HepG2 (cell line): ENCODE data around the gene CRABP1. TPM values are rescaled to one million over a fixed set of nuclear protein-coding genes. Genes with fewer than 3 reads are reported as not detected.

Experiments
- ATF5 ChIP-seq: sonication (generic); formaldehyde crosslinking; IDR thresholded peaks from 2 replicates; pipeline ENCODE4 v1.4.0; 2020; ENCODE audit warnings: mild to moderate bottlenecking, low read depth, missing genetic modification reagents
- CHD2 ChIP-seq: IDR thresholded peaks from 2 replicates; pipeline ENCODE4 v1.6.1; 2011; ENCODE audit warnings: low read depth, low read length, improper control_type of control experiment
- FOSL2 ChIP-seq: sonication (generic); formaldehyde crosslinking; IDR thresholded peaks from 2 replicates; pipeline ENCODE4 v1.4.0; 2020; ENCODE audit warnings: missing genetic modification reagents
- IKZF1 ChIP-seq: fragments of 450-650 bp; IDR thresholded peaks from 2 replicates; pipeline ENCODE4 v1.7.1; 2016
- KLF9 ChIP-seq: IDR thresholded peaks from 2 replicates; pipeline ENCODE4 v1.6.1; 2016; ENCODE audit warnings: low read depth
- NCOA2 ChIP-seq: sonication (generic); formaldehyde crosslinking; IDR thresholded peaks from 2 replicates; pipeline ENCODE4 v1.8.0; 2022; ENCODE audit warnings: inconsistent platforms
- NONO ChIP-seq, 2 experiments: fragments of 450-650 bp in 1 of 2; sonication (generic) in 1 of 2; formaldehyde crosslinking in 1 of 2; IDR thresholded peaks in 1 of 2; conservative IDR thresholded peaks in 1 of 2; 2 replicates each; pipeline versions ENCODE4 v1.6.1 to v1.8.0; 2017 to 2022; ENCODE audit warnings: mild to moderate bottlenecking in 1 of 2, missing genetic modification reagents in 1 of 2, moderate library complexity in 1 of 2
- REPIN1 ChIP-seq: sonication (generic); formaldehyde crosslinking; IDR thresholded peaks from 2 replicates; pipeline ENCODE4 v1.8.0; 2022; ENCODE audit warnings: missing genetic modification reagents, low read depth, mild to moderate bottlenecking, borderline replicate concordance
- SP5 ChIP-seq: IDR thresholded peaks from 2 replicates; pipeline ENCODE4 v1.6.1; 2016; ENCODE audit warnings: low read depth, borderline replicate concordance
- TBX2 ChIP-seq: sonication (generic); formaldehyde crosslinking; IDR thresholded peaks from 2 replicates; pipeline ENCODE4 v1.5.0; 2020; ENCODE audit warnings: missing genetic modification reagents, mild to moderate bottlenecking, borderline replicate concordance
- ZC3H4 ChIP-seq: sonication (generic); formaldehyde crosslinking; IDR thresholded peaks from 2 replicates; pipeline ENCODE4 v1.4.0; 2020; ENCODE audit warnings: missing genetic modification reagents, borderline replicate concordance
- ZFP36L1 ChIP-seq: sonication (generic); formaldehyde crosslinking; IDR thresholded peaks from 2 replicates; pipeline ENCODE4 v1.8.0; 2022; ENCODE audit warnings: mild to moderate bottlenecking, missing genetic modification reagents, moderate library complexity
- ZKSCAN8 ChIP-seq: IDR thresholded peaks from 2 replicates; pipeline ENCODE4 v1.6.1; 2016; ENCODE audit warnings: borderline replicate concordance, missing genetic modification reagents, missing compliant biosample characterization
- ZMYM4 ChIP-seq: sonication (generic); formaldehyde crosslinking; IDR thresholded peaks from 2 replicates; pipeline ENCODE4 v1.8.1; 2023; ENCODE audit warnings: mild to moderate bottlenecking, missing genetic modification reagents
- ZNF20 ChIP-seq: sonication (generic); formaldehyde crosslinking; IDR thresholded peaks from 2 replicates; pipeline ENCODE4 v1.4.0; 2020; ENCODE audit warnings: mild to moderate bottlenecking, moderate library complexity, missing genetic modification reagents
- ZNF354B ChIP-seq: sonication (generic); formaldehyde crosslinking; IDR thresholded peaks from 2 replicates; pipeline ENCODE4 v1.8.0; 2022; ENCODE audit warnings: mild to moderate bottlenecking, missing genetic modification reagents
- ZNF790 ChIP-seq: sonication (generic); formaldehyde crosslinking; IDR thresholded peaks from 2 replicates; pipeline ENCODE4 v1.8.0; 2022; ENCODE audit warnings: missing genetic modification reagents, mild to moderate bottlenecking, borderline replicate concordance
- polyA plus RNA-seq, 8 experiments: library from polyadenylated mRNA; depleted of rRNA in 3 of 8; stranded (reverse) in 7 of 8; unstranded in 1 of 8; fragments of >200 nt; fragmentation: Illumina TruSeq in 4 of 8; extraction: Trizol in 4 of 8; gene quantifications; 2 replicates each; pipeline versions ENCODE4 v1.2.1 to v1.2.3, GENCODE V29; 2011 to 2016; ENCODE audit warnings: low read depth in 4 of 8, missing spikeins in 1 of 8, mixed read lengths in 1 of 8; ENCODE audit not compliant: insufficient read depth in 1 of 8
- total RNA-seq, 5 experiments: library from RNA; depleted of rRNA; stranded (reverse); fragments of >200 nt; fragmentation: Illumina TruSeq; extraction: Trizol; gene quantifications; 2 replicates each; pipeline ENCODE4 v1.2.3, GENCODE V29; 2016; ENCODE audit warnings: low read depth in 1 of 5
- TF ChIP-seq, protein P1 (sequence below): sonication (generic); formaldehyde crosslinking; IDR thresholded peaks from 2 replicates; pipeline ENCODE4 v1.4.0; 2020; ENCODE audit warnings: missing genetic modification reagents
- TF ChIP-seq, protein P2 (sequence below): sonication (generic); formaldehyde crosslinking; conservative IDR thresholded peaks from 2 replicates; pipeline ENCODE4 v1.4.0; 2020; ENCODE audit warnings: missing genetic modification reagents
- TF ChIP-seq, protein P3 (sequence below): sonication (generic); formaldehyde crosslinking; IDR thresholded peaks from 2 replicates; pipeline ENCODE4 v1.4.0; 2020; ENCODE audit warnings: mild to moderate bottlenecking, missing genetic modification reagents
- TF ChIP-seq, protein P4 (sequence below): sonication (generic); formaldehyde crosslinking; IDR thresholded peaks from 2 replicates; pipeline ENCODE4 v1.5.0; 2020; ENCODE audit warnings: mild to moderate bottlenecking, missing genetic modification reagents, borderline replicate concordance

CRABP1 gene
- total and polyA plus RNA-seq, 2 of the 13 experiments (the other 11 are each of a cell fraction or from before 2014, with no cell fraction given) = not detected

- no peak; the same call in none of the 2 replicates for TF ChIP-seq REPIN1
- TF ChIP-seq, protein P1, sequence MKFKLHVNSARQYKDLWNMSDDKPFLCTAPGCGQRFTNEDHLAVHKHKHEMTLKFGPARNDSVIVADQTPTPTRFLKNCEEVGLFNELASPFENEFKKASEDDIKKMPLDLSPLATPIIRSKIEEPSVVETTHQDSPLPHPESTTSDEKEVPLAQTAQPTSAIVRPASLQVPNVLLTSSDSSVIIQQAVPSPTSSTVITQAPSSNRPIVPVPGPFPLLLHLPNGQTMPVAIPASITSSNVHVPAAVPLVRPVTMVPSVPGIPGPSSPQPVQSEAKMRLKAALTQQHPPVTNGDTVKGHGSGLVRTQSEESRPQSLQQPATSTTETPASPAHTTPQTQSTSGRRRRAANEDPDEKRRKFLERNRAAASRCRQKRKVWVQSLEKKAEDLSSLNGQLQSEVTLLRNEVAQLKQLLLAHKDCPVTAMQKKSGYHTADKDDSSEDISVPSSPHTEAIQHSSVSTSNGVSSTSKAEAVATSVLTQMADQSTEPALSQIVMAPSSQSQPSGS (CRISPR knock-in tag) = 0 out of 2 replicates have a peak, but pooled peaks have one; percentile 41
- TF ChIP-seq FOSL2 (CRISPR knock-in tag) = peak; percentile 54
- TF ChIP-seq ZNF790 (CRISPR knock-in tag) = no peak
- TF ChIP-seq, protein P2, sequence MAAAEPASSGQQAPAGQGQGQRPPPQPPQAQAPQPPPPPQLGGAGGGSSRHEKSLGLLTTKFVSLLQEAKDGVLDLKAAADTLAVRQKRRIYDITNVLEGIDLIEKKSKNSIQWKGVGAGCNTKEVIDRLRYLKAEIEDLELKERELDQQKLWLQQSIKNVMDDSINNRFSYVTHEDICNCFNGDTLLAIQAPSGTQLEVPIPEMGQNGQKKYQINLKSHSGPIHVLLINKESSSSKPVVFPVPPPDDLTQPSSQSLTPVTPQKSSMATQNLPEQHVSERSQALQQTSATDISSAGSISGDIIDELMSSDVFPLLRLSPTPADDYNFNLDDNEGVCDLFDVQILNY (CRISPR knock-in tag) = 0 out of 2 replicates have a peak, but pooled peaks have one; percentile 46
- TF ChIP-seq IKZF1 = no peak
- TF ChIP-seq NCOA2 (CRISPR knock-in tag) = peak; percentile 32; the same call in 1 of the 2 replicates
- 0 out of 2 replicates have a peak, but pooled peaks have one; percentile 34 for TF ChIP-seq ATF5 (CRISPR knock-in tag)
- TF ChIP-seq ZNF20 = no peak
- TF ChIP-seq TBX2 (CRISPR knock-in tag) = peak; percentile 67; the same call in 1 of the 2 replicates
- TF ChIP-seq ZMYM4 = peak; percentile 90; the same call in 1 of the 2 replicates
- peak; percentile 62; the same call in 1 of the 2 replicates for TF ChIP-seq ZKSCAN8 (CRISPR knock-in tag)
- peak; percentile 6; the same call in 1 of the 2 replicates for TF ChIP-seq ZFP36L1 (CRISPR knock-in tag)
- TF ChIP-seq, protein P3, sequence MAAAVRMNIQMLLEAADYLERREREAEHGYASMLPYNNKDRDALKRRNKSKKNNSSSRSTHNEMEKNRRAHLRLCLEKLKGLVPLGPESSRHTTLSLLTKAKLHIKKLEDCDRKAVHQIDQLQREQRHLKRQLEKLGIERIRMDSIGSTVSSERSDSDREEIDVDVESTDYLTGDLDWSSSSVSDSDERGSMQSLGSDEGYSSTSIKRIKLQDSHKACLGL (CRISPR knock-in tag) = peak; percentile 90; the same call in 1 of the 2 replicates
- no peak for TF ChIP-seq ZNF354B (CRISPR knock-in tag)
- no peak for TF ChIP-seq KLF9 (CRISPR knock-in tag)
- TF ChIP-seq SP5 = peak; percentile 85
- TF ChIP-seq, protein P4, sequence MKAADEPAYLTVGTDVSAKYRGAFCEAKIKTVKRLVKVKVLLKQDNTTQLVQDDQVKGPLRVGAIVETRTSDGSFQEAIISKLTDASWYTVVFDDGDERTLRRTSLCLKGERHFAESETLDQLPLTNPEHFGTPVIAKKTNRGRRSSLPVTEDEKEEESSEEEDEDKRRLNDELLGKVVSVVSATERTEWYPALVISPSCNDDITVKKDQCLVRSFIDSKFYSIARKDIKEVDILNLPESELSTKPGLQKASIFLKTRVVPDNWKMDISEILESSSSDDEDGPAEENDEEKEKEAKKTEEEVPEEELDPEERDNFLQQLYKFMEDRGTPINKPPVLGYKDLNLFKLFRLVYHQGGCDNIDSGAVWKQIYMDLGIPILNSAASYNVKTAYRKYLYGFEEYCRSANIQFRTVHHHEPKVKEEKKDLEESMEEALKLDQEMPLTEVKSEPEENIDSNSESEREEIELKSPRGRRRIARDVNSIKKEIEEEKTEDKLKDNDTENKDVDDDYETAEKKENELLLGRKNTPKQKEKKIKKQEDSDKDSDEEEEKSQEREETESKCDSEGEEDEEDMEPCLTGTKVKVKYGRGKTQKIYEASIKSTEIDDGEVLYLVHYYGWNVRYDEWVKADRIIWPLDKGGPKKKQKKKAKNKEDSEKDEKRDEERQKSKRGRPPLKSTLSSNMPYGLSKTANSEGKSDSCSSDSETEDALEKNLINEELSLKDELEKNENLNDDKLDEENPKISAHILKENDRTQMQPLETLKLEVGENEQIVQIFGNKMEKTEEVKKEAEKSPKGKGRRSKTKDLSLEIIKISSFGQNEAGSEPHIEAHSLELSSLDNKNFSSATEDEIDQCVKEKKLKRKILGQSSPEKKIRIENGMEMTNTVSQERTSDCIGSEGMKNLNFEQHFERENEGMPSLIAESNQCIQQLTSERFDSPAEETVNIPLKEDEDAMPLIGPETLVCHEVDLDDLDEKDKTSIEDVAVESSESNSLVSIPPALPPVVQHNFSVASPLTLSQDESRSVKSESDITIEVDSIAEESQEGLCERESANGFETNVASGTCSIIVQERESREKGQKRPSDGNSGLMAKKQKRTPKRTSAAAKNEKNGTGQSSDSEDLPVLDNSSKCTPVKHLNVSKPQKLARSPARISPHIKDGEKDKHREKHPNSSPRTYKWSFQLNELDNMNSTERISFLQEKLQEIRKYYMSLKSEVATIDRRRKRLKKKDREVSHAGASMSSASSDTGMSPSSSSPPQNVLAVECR = peak; percentile 94
- peak; percentile 48 for TF ChIP-seq CHD2
- no peak for TF ChIP-seq ZC3H4
- TF ChIP-seq NONO (IDR thresholded peaks at IDR 0.05) = no peak
- TF ChIP-seq NONO (CRISPR knock-in tag; conservative IDR thresholded peaks at IDR 0.05) = peak; percentile 89
Measured at GRCh38 chr15:78299101-78299930, 40.8 kb upstream of the CRABP1 start, which contains the start of gene SKIC8 (continued).
